T-helper 2 cell (primary cell): ENCODE measurements around the gene DHRSX.
A peak's percentile ranks its signal among the peaks of the same experiment; 100 is the strongest.
"Not testable (repeated sequence)": the region's sequence is repeated elsewhere in the genome, so short reads cannot be mapped to it uniquely, and the experiment has no call there.

Experiments used
- DNase-seq, 5 experiments: peaks; one replicate each; pipeline versions ENCODE4 v3.0.0 to v3.0.0-alpha.2; 2012 to 2022
- total RNA-seq, 2 donors: gene quantifications; one replicate each; lab custom pipeline; 2026; lab: John Stamatoyannopoulos, UW

The DHRSX gene
- 4.4 to 8.4 reads per million in 2 donors for total RNA-seq

- DNase-seq, result peak in 3 of 5 experiments; percentile 19 to 75 (median 33)
Observed at GRCh38 chrX:2500803-2501558, at the start of gene DHRSX, which contains the start of gene ZBED1. Gene DHRSX (minus strand): TSS chrX:2500976. CDS start chrX:2500925, 51 bp downstream. Gene ZBED1 (minus strand): TSS chrX:2500976. CDS start chrX:2490719, 10,257 bp downstream.

GRCh38 chrX:2549876-2550275, 49.1 kb upstream of the DHRSX start:
- no peak for DNase-seq

- no peak for DNase-seq
Observed at GRCh38 chrX:2548711-2549423, 48.1 kb upstream of the DHRSX start.

- DNase-seq, result peak in 1 of 5 experiments; percentile 15
Observed at GRCh38 chrX:2547736-2548135, 47.0 kb upstream of the DHRSX start.

- no peak for DNase-seq
Observed at GRCh38 chrX:2546496-2546895, 45.7 kb upstream of the DHRSX start.

GRCh38 chrX:2545144-2545543, 44.4 kb upstream of the DHRSX start:
- DNase-seq, result no peak

GRCh38 chrX:2542826-2543521, 42.2 kb upstream of the DHRSX start:
- DNase-seq, result no peak

GRCh38 chrX:2541603-2542002, 40.8 kb upstream of the DHRSX start:
- no peak for DNase-seq

GRCh38 chrX:2540426-2540947, 39.7 kb upstream of the DHRSX start:
- no peak for DNase-seq

GRCh38 chrX:2539586-2539985, 38.8 kb upstream of the DHRSX start:
- DNase-seq, result no peak

- DNase-seq, result no peak
Observed at GRCh38 chrX:2538031-2538757, 37.4 kb upstream of the DHRSX start.

GRCh38 chrX:2536974-2537373, 36.2 kb upstream of the DHRSX start:
- no peak for DNase-seq

GRCh38 chrX:2536141-2536540, 35.4 kb upstream of the DHRSX start:
- no peak for DNase-seq

GRCh38 chrX:2534261-2535021, 33.7 kb upstream of the DHRSX start:
- not testable (repeated sequence) for DNase-seq

GRCh38 chrX:2533424-2533823, 32.6 kb upstream of the DHRSX start:
- no peak for DNase-seq

- DNase-seq, result no peak
Observed at GRCh38 chrX:2526390-2526789, 25.6 kb upstream of the DHRSX start.

GRCh38 chrX:2523911-2524310, 23.1 kb upstream of the DHRSX start:
- no peak for DNase-seq

GRCh38 chrX:2521927-2522386, 21.2 kb upstream of the DHRSX start:
- DNase-seq, result no peak

- DNase-seq, result no peak
Observed at GRCh38 chrX:2521092-2521926, 20.5 kb upstream of the DHRSX start.

GRCh38 chrX:2520539-2520938, 19.8 kb upstream of the DHRSX start:
- DNase-seq, result no peak

- not testable (repeated sequence) for DNase-seq
Observed at GRCh38 chrX:2519638-2520037, 18.9 kb upstream of the DHRSX start.
